Thyroid gland (tissue), 4 donors: ENCODE data around the gene C1QTNF12.

Source experiments
- CTCF ChIP-seq, 6 experiments: fragments of 200-600 bp in 3 of 6; fragments of 450-650 bp in 3 of 6; sonication (generic) in 3 of 6; IDR thresholded peaks; one replicate each; pipeline ENCODE4 v1.5.1; 2016 to 2019; ENCODE audit warnings: antibody characterized with exemption in 6 of 6, mild to moderate bottlenecking in 2 of 6, inconsistent platforms in 1 of 6, moderate library complexity in 1 of 6
- POLR2A ChIP-seq, 2 donors: fragments of 450-650 bp; IDR thresholded peaks; one replicate each; pipeline ENCODE4 v1.6.1; 2017; ENCODE audit warnings: antibody characterized with exemption in 2 of 2, mild to moderate bottlenecking in 2 of 2, moderate library complexity in 1 of 2

GRCh38 chr1:1260843-1261560 is 14.5 kb upstream of the C1QTNF12 start:
- TF ChIP-seq CTCF (IDR thresholded peaks at IDR 0.05) (no peak), POLR2A (IDR thresholded peaks at IDR 0.05) (no peak)
